AG09309 (cell line): ENCODE measurements around the gene SORBS2.

Source experiments
- DNase-seq: peaks from one replicate; pipeline ENCODE4 v3.0.0-alpha.2; 2010; ENCODE audit warnings: low read depth
- H3K4me3 ChIP-seq: 2 replicates; pipeline ENCODE4 v1.5.1; 2011; ENCODE audit warnings: mild to moderate bottlenecking, low read depth, low read length, moderate library complexity; ENCODE audit not compliant: control insufficient read depth
- TF ChIP-seq, protein P1 (sequence below): IDR thresholded peaks from 2 replicates; pipeline ENCODE4 v1.5.1; 2011; ENCODE audit warnings: mild to moderate bottlenecking, low read depth, low read length, inconsistent platforms; ENCODE audit not compliant: insufficient read depth, control insufficient read depth; ENCODE audit errors: missing control alignments

The SORBS2 gene

DNA sequence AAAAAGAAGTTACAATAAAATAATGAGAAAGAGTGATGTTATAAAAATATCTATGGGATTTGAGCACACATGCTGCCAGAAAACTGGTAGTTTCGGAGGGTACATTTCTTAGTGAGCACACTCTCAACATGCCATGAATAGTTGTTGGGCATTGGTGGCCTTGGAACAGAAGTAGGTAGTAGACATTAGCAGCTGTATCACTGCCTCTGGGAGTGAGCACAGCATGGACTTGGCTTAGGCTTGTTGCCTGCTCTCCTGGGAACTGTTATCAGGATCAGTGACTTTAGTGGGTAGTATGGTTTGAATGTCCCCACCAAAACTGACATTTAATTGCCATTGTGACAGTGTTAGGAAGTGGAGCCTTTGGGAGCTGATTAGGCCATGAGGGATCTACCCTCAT is 263.4 kb downstream of the SORBS2 start:
- no peak overlapping the region for H3K4me3 ChIP-seq
- DNase-seq, result no peak
- TF ChIP-seq, protein P1, sequence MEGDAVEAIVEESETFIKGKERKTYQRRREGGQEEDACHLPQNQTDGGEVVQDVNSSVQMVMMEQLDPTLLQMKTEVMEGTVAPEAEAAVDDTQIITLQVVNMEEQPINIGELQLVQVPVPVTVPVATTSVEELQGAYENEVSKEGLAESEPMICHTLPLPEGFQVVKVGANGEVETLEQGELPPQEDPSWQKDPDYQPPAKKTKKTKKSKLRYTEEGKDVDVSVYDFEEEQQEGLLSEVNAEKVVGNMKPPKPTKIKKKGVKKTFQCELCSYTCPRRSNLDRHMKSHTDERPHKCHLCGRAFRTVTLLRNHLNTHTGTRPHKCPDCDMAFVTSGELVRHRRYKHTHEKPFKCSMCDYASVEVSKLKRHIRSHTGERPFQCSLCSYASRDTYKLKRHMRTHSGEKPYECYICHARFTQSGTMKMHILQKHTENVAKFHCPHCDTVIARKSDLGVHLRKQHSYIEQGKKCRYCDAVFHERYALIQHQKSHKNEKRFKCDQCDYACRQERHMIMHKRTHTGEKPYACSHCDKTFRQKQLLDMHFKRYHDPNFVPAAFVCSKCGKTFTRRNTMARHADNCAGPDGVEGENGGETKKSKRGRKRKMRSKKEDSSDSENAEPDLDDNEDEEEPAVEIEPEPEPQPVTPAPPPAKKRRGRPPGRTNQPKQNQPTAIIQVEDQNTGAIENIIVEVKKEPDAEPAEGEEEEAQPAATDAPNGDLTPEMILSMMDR, result no peak

DNA sequence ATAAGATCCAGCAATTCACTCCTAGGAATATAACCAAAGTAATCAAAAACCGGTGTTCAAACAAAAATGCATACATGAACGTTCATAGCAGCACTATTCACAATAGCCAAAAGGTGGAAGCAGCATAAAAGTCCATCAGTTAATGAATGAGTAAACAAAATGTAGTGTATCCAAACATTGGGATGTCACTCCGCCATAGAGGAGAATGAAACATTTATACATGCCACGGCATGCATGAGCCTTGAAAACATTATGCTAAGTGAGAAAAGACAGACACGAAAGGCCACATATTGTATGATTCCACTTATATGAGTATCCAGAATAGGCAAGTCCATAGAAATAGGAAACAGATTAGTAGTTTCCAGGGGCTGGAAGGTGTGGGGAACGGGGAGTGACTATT is 265.7 kb downstream of the SORBS2 start:
- TF ChIP-seq, protein P1, result no peak
- H3K4me3 ChIP-seq, result no peak overlapping the region
- DNase-seq, result no peak

DNA sequence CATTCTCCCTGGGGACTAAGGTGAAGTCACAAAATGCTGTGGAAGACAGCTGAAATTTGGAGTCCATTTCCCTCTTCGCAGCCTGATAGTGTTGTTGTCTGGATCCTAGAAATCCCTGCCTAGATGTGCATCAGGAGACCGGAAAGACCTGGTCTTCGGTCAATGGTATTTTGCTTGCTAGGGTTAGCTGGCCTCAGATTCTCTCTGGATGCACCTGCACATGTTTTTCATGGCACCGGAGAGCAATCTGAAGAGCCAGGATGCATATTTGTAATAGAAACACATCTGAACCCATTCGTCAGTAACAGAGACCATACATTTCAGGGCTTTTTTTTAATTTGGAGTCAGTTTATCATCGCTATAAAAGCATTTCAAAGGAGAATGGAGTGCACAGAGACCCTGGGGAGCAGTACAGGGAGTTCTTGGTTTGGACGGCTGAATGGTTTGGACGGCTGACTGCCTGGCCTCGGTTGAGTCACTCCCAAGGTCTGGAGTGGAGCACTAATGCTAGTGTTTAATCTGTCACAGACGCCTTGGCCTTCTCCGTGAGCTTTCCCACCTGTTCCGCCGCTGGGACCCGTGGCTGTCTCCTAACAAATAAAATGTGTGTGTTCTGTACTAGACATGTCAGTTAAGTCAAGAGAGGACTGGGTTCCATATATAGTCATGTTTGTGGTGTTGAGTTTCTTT is 269.2 kb downstream of the SORBS2 start:
- no peak overlapping the region for H3K4me3 ChIP-seq
- DNase-seq, result no peak
- TF ChIP-seq, protein P1, result no peak

DNA sequence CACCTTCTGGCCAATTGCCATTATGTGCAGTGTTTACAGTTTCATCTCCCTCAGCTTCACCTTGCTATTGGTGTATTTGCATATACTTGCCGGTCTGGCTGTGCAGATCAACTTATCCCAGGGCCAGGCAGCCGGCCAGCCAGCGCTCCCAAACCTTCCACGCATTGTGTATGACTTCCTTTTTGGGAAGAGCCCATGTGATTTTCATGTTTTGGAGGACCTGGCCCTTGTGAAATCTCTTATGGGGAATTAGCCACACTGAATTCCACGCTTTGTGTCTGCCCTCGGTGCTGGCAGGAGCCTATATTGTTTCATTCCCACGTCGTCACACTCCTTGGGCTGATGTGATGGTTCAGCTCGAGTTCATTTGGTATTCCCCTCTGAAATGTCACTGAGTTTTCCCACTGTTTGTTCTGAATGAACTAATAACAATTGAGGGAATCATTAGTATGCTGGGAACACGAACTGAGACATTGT is 270.7 kb downstream of the SORBS2 start:
- no peak overlapping the region for H3K4me3 ChIP-seq
- TF ChIP-seq, protein P1, result no peak
- no peak for DNase-seq

DNA sequence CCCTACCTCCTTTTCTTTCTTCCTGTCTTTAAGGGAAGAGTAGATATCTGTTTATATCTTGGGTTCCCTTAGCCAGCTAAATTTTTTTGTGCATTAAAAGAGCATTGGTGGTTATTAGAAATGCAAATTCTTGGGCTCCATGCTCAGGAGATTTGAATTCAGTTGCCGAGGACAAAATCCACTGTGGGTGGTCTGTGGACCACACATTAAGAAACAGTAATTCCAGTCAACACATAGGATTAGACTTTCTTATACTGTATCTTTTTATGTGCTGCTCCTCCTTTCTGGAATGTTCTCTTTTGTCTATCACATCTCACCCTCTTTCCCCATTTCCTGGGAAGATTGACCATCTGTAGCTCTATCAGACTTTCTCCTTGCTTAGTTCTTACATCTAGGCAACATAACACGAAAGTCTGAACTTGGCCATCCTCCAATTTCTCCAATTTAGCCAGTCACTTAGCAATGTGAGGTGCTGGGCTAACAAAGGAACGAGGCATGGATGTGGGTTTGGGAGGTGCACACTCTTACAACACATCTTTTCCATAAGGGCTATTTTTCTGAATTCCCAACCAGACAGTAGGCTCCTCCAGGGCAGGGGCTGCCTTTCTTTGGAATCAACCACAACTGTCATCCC is 271.4 kb downstream of the SORBS2 start:
- H3K4me3 ChIP-seq, result no peak overlapping the region
- DNase-seq, result no peak
- TF ChIP-seq, protein P1, result no peak

DNA sequence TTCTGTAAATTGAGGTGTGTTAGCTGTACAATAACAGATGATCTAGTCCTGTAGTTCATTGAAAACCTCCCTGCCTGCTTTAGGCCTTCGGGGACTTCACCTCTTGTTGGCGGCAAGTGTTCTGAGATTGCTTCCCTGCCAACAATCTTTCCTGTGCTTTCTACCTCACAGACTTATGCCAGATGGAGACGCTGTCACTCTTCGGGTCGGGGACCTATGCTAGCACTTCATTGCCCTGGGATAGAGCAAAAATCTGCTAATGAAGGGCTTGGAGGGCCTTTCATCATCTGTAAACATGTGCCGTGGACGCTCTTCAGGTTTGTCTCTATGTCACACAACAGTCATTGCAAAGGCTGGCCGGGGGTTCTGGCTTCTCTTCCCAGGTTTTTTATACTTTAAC is 272.0 kb downstream of the SORBS2 start:
- TF ChIP-seq, protein P1, result no peak
- no peak for DNase-seq
- H3K4me3 ChIP-seq, result no peak overlapping the region
